GM12872 (cell line): ENCODE data around the gene SPOCK3.

ENCODE experiments used
- CTCF ChIP-seq: IDR thresholded peaks from 3 replicates; pipeline ENCODE4 v1.5.1; 2011; ENCODE audit warnings: low read depth, mild to moderate bottlenecking, low read length, moderate library complexity; ENCODE audit not compliant: insufficient read depth

The SPOCK3 gene

GRCh38 chr4:166902941-166903340 lies 331.4 kb downstream of the SPOCK3 start:
- TF ChIP-seq CTCF = no peak

- TF ChIP-seq CTCF = no peak
These were observed 338.0 kb downstream of the SPOCK3 start for GRCh38 chr4:166896254-166896653.

- no peak for TF ChIP-seq CTCF
These were observed 338.5 kb downstream of the SPOCK3 start for GRCh38 chr4:166895771-166896170.

GRCh38 chr4:166887457-166887856 lies 346.8 kb downstream of the SPOCK3 start:
- no peak for TF ChIP-seq CTCF

GRCh38 chr4:166886718-166887117 lies 347.6 kb downstream of the SPOCK3 start:
- TF ChIP-seq CTCF = no peak

GRCh38 chr4:166882221-166882620 lies 352.1 kb downstream of the SPOCK3 start:
- TF ChIP-seq CTCF = no peak

GRCh38 chr4:166875821-166876220 lies 358.5 kb downstream of the SPOCK3 start:
- TF ChIP-seq CTCF = no peak

GRCh38 chr4:166862032-166862431 lies 372.3 kb downstream of the SPOCK3 start:
- TF ChIP-seq CTCF = no peak
